ENCODE data around the gene INAFM2. TPM values are rescaled to one million over a fixed set of nuclear protein-coding genes. Genes with fewer than 3 reads are reported as not detected.

The INAFM2 gene
- total RNA-seq, 1 donor from 2014 or later, result 13.5 TPM

DNA sequence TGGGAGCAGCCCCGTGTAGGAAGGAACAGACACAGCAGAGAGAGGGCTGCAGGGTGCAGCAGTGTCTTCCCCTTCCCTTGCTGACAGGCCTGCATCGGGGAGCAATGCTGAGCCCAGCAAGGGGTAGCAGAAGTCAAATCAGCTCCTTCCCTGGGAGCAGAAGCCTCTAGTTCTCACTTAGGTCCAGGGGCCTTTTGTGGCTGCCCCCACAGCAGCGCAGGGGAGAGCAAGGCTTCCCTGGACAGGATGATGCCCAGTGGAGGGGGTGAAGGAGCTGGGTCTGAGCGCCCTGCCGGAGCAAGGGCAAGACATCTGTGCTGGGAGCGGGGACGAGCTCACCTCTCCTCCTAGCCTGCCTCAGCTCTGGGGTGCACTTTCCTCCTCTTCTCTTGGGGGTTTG is 16.6 kb upstream of the INAFM2 start:
- DNase-seq (ENCODE audit: low read depth), result no peak

DNA sequence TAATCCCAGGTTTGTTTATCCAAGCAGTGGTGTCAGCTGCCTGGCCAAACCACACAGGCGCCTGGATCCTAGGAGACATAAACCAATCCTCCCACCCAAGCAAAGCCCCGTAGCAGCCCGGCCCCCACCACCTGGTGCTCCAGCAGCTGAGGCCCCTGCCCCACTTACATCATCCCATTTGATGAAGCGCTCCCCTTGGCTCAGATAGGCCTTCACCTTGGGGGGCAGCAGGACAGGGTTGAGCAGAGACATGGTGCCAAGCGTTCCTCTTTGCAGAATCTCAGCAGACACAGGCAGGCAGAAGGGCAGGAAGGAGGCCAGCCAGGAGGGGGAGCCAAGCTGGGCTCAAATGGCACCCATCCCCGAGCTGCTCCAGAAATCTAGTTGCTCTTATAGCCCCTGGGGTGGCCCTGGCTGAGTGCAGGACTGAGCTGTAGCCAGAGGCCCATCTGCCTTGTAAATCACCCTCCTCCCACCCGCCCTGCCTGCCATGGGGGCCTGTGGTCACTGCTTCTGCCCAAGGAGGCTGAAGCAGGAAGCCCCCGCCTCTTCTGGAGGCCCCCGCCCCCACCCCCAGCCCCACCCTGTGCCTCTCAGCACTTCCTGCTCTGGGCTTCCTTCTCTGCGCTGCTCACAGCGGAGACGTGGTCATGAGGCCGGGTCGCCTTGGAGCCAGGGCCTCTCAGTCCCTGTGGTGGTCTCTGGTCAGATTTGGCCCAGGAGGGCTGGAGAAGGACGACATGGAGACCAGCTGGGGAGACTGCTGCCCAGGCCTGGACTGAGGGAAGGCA is 15.9 kb upstream of the INAFM2 start, which contains the start of gene PLCB2:
PLCB2 (minus strand) TSS at position 515 of the 791 bp plus-strand sequence; CDS start at position 252, 263 bp downstream.
- DNase-seq (ENCODE audit: low read depth), result no peak

DNA sequence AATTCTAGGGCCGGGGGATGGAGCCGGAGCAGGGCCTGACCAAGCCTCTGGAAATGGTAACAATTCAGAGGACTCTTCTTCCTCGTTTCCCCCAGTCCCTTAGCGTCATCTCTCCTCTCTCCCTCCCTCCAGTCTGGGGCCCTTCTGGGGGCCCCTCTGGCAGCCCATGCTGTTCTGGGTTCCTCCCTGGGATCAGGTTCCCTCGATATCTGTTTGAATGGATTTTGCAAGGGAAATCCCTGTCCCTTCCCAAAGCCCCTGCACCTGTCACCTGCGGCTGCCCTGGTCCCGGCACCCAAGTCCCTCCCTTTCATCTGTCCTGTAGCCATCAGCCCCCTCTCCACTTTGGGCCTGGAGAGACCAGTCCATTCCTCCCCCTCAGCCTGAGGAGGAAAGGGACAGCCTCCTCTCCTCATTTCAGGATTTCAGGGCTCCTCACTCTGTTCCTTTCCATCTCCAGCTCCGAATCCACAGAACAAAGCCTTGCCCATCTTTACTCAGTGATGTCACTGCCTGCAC is 14.1 kb upstream of the INAFM2 start:
- DNase-seq (ENCODE audit: low read depth), result no peak

DNA sequence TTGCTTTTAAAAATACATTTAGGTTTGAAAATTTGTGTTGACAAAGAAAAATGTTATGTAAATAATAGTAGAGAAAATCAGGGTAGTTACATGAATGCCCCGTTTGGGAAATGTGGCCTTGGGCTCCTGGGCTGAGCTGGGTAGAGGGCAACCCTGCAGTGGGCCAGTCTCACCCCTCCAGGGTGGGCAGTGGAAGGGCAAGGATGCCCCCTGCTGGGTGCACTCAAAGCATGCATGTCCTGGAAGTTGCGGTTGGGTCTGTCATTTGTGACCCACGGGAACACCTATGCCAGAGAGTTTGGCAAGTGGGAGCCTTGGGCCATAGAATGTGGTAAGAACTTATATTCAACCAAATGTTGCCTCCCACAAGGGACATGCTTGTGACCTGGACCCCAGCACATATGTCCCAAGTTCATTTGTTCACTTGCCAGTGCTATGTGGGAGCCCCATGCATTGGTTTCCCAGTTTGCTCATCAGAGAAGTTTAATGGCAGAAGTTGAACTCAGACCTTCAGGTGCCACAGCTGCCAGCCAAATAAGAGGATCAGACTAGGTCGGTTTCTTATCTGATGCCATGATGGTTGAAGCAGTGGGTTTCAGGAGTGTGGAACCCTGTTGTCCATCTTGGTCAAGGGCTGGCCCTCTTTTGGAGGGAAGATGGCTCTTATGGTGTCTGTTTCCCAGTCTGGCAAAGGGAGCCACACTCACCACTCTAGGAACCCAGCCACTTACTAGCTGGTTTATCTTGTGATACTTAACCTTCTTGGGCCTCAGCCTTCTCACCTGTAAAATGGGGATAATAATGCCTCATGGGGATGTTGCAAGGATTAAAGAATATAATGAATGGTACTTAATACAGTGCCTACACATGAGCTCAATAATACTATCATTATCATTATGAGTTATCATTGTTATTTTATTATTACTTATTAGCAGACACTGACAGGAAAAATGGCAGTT is 13.2 kb upstream of the INAFM2 start:
- peak; percentile 27 for DNase-seq (ENCODE audit: low read depth)

DNA sequence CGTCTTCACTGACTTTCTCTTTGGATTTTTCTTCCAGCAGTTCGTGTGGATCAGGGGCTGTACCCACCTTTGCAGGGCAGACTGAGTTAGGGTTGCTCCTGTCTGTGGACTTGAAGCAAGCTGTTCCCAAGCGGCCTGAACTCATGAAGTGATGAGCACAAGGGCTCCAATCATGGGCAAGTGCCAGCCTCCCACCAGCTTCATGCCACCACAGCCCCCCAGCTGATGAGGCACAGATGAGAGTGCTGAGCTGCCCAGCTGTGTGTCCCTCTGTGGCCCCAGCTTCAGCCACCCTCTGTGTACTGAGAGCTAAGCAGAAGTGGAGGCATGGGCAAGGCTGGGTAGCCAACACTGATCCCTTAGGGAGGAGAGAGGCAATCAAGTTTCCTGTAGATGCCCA is 12.5 kb upstream of the INAFM2 start:
- no peak for DNase-seq (ENCODE audit: low read depth)

DNA sequence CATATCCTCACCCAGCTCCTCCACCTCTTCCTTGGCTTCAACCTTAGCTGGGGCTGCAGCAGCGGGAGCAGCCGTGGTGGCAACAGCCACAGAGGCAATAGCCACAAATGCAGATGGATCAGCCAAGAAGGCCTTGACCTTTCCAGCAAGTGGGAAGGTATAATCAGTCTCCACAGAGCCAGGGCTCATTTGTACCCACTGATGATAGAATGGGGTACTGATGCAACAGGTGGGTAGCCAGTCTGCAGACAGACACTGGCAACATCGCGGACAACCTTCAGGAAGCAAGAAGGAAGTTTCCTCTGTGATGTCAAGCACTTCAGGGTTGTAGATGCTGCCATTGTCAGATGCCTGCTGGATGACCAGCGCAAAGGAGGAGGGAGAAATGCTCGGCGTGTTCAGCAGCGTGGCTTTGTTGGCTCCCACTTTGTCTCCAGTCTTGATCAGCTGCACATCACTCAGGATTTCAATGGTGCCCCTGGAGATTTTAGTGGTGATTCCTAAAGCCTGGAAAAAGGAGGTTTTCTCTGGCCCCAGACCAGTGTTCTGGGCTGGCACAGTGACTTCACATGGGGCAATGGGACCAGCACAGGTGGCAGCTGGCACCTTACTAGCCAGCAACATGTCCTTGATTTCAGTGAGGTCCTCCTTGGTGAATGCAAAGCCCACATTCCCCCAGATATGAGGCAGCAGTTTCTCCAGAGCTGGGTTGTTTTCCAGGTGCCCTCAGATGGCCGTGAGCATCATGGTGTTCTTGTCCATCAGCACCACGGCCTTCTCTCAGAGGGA is 10.9 kb upstream of the INAFM2 start:
- DNase-seq (ENCODE audit: low read depth), result no peak

DNA sequence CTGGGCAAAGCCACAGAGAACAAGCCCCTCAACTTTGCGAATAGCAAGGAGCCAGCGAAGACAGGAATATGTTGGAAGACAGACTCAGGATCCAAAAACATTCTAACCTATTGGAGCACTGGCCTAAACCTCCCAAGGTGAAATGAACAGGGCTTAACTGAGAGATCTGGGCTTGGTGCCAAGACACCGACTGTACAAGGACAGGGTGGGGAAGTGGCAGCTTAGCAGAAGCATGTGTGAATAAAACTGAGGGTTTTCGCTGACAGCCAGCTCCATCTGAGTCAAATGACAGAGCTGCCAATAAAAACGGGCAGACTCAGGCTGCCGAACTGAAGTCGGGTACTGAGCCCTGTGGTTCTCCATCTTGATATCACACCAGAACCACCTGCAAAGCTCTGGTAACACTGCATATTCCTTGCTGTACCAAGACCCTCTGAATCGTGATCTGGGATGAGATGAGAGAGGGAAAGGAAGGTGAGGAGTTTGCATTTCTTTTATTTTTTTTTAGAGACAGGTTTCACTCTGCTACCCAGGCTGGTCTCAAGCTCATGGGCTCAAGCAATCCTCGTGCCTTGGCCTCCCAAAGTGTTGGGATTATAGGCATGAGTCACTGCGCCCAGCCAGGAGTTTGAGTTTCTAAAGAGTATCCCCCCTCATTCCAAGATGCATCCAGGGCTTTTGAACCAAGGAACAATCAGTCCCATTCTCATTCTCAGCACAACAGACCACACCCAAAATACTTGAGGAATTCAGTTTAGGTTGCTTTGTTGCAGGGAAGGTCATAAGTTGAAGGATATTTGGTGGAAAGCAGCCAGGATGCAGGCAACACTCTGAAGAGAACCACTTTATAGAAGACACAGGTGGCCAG is 9.7 kb upstream of the INAFM2 start:
- DNase-seq (ENCODE audit: low read depth), result peak; percentile 67

DNA sequence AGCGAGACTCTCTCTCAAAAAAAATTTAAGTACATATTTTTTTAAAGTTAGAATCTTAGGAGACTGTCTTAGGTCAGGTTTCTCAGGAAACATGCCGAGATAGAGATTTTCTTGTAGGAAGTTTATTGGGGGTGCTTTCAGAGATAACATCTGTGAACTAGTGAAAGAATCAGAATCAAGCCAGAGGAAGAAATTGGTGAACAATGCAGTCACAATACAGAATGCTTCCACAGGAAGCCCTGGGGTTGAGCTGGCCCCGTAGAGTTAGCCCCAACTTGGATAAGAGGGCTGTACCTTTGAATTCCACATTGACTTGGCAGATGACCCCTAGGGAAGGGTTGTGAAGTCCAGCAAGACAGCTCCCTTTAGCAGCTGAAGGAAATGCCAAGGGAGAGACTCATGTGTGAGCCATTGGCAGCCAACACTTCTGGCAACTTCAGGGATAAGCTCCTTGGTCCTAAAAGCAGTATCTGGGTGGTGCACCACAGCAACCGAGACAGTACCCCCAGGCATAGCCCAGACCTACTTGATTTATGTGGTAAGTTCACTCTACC is 8.7 kb upstream of the INAFM2 start:
- DNase-seq (ENCODE audit: low read depth), result no peak

DNA sequence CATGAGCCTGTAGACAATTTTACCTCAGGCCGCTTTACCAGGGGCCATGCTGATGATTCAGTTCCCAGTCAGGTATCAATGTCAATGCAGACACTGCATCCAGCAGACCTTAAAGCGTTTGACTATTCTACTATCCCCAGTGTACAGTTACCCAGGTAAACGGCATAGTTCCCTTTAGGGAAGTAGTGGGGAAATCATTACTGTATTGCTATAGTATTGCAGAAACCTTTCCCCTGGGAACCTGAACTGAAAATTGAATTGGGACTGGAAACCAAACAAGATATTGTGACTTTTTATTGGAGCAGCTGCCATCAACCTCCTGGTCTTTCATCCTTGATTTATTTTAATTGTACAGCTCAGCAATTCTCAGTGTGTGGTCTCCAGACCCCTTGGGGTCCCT is 6.6 kb upstream of the INAFM2 start:
- DNase-seq (ENCODE audit: low read depth), result no peak

DNA sequence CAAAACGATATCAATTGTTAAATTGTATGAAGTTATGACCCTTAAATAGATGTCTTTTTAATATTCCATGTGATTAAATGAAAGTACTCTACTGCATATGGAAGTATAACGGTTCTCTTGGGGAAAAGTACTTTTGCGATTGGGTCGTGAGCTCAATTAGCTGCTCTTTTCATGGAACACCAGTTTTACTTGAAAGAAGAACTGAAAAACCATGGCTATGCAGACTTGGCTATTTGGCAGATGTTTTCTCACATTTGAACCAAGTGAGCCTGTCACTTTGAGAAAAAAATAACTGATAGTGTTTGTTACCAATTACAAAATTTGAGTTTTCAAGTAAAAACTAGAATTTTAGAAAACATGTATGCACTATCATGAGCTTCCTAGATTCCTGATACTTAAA is 5.9 kb upstream of the INAFM2 start:
- no peak for DNase-seq (ENCODE audit: low read depth)

DNA sequence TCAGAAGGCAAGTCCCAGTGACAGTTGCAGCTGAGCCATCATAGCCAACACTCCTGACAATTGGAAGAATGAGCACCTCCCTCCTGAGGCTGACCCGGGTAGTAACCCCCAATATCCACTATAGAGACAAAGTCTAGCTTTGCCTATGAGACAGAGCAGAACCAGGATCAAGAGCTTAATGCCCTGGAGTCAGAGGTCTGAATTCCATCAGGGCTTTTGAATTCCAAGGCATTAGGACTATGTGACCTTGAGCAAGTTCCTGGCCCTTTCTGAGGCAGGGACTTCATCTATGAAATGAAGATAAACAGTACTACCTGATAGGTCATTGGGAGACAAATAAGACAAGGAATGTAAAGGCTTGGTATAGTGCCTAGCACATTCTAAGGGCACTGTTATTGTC is 3.1 kb upstream of the INAFM2 start:
- no peak for DNase-seq (ENCODE audit: low read depth)

DNA sequence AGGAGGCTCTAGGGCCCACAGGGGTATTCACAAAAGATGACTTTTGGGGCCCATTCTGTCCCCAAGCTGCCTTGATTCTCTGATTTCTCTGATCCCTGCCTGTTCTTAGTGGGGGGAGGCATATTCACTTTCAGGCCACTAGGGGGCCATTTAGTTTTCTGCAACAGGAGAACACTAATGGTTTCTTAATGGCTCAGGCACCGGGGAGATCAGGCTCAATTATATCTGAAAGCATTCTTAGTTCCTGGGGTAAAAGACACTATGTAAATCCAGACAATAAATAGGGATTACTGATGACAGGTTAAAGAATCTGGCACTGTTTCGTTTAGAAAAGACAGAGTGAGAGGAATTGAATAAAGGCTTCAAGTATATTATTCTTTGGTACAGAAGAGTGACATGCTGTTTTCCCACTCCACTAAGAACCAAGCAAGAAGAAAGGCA is 2.5 kb upstream of the INAFM2 start:
- DNase-seq (ENCODE audit: low read depth), result peak; percentile 71

DNA sequence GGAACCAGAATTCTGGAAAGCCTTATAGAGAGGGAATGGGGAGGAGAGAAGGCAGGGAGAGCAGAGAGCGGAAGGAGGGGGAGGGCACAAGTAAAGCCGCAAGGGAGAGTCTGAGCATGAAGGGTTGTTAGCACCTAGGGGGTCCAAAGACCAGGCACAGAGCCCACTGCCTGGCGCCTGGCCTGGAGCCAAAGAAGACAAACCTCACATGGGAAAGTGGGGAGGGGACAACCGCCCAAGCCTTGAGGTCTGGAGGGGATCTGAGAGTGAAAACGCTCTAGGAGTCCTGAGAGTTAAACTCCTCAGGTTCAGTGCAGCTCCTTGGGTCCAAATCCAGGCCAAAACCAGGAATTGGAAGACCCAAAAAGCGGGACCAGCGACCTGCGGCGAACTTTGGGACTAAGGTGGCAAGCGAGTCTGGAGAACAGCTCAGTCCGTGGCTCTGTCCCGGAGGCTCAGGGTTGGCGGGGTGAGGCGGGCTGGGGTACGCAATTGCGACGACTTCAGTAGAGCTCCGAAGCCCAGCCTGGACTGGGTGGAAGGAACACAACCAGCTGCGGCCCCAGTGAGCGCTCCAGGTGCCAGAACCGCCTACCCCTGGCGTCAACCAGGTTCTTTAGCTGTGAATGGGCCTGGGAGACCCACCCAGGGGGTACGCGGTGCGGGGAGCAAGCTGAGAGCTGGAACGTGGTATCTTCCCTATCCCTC is 807 bp upstream of the INAFM2 start:
- DNase-seq (ENCODE audit: low read depth), result no peak

DNA sequence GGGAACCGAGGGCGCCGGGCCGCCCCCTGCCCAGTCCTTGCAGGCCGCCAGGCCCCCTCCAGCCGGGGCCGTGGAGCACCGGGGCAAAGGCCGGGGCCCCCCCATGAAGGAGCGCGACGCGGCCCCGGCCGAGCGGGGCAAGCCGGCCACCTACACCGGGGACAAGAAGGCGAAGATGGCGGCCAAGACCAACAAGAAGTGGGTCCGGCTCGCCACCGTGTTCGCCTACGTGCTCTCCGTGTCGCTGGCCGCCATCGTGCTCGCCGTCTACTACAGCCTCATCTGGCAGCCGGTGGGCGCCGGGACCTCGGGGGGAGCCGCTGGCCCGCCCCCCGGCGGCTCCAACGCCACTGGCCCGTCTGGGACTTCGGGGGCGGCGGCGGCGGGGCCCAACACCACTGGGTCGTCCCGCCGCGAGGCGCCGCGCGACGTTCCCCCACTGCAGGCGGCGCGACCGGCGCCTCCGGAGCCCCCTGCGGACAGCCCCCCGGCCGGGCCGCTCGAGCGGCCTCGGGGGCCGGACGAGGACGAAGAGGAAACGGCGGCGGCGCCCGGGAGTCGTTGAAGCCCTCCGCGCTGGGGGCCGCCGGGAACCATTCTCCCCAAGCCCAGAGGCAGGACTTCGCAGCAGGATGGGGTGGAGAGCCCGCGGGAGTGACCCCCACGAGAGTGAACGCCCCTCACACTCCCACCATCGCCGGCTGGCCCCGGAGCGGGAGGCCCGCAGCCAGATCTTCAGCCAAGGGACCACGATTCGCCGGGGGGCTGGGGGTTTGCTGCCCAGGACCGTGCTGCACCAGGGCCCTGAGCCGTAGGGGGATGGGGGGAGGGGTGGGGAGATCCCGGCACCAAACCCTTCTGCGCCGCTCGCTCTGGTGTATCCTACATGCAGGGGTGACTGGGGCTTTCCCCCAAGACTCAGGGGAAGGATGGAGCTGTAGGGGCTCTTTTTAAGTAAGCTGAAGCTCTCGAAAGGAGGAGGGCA is 753 bp downstream of the INAFM2 start:
- no peak for DNase-seq (ENCODE audit: low read depth)

DNA sequence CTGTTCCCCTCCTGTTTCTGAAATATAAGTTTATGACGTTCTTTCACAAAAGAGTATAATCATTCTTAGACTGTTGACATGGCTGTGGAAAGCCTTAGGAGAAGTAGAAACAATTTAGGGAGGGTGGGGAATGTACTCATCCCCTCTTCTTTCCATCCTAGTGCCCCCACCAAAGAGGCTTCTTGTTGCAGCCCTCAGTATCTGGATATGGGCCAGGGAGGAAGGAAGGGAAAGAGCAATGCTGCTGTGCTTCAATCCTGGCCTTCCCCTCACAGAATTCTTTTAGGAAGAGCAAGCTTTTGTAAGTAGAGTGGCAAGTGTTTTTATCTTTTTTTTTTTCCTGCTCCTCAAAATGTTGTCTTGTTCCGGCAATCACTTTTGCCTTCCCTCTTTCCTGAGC is 1.7 kb downstream of the INAFM2 start:
- no peak for DNase-seq (ENCODE audit: low read depth)

DNA sequence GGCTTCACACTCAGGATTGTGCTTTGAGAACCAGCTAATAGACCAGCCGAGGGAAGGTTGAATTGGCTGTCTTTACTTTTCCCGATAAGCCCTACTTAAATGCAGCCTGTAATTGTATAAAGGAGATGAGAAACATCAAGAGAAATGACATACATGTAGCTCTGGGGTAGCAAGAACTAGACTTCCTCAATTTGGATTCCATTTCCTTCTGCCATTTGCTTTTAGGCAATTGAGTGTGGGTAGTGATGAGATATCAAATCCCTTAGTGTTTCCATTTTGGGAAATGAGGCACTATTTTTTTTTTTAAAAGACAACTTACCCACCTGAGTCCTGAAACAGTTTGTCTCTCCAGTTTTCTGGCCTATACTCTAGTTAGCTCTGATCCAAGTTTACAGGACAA is 2.2 kb downstream of the INAFM2 start:
- DNase-seq (ENCODE audit: low read depth), result no peak

DNA sequence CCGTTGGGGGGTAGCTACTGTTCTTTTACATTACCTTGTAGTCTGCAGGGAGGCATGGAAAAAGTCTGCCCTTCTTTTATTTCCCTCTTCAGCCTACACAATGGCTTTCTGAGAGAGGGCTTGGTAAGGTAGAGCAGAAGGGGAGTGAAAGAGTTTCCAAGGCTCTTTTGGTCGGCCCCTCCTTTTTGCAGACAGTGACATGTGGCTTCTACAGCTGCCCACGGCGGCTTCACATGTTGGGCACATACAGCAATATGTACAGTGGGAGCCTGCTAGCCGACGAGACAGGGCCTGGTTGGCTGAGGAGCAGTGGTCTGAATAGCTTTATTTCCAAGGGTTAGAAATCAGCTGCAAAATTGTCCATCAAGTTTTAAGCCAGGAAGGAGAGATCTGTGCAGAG is 4.0 kb downstream of the INAFM2 start:
- no peak for DNase-seq (ENCODE audit: low read depth)

DNA sequence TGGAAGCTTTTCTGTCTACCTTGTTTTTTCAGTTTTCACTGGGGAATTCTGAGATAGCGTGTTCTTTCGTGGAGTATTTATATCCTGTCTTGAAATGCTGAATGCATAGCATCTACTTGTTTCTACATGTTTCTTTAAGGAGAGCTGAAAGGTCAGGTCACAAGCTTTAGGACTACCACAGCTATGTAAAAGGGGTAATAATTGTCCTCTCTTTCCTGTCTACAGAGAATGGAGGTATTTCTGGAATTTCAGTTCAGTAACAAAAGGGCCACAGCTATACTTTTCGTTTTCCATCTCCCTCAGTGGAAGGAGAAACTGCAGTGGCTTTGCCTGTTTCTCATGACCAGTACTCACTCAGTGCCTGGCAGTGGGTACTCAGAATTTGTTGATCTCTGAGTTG is 4.7 kb downstream of the INAFM2 start:
- peak; percentile 50 for DNase-seq (ENCODE audit: low read depth)

DNA sequence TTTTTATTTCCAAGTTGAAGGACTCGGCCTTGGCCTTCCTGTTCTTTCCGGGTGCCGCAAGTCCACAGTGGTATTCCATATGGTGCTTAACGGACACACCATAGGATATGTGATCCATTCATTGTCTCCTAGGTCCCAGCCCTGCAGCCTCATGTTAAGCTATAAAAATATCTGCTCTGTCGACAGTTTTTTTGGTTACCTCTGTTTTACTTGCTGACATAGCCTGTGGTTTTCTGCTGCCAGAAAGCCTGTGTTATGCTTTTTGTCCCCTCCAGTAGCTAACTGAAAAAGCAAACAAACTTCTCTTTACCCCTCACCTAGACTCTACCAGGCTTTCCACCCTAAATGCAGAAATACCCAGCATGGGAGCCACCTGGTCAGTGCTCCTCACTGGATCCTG is 5.3 kb downstream of the INAFM2 start:
- DNase-seq (ENCODE audit: low read depth), result no peak

All from renal cortical epithelial cell (primary cell).